WTC11 (cell line): ENCODE data around the gene RBBP6. TPM values are rescaled to one million over a fixed set of nuclear protein-coding genes. Genes with fewer than 3 reads are reported as not detected.
A peak's percentile ranks its signal among the peaks of the same experiment; 100 is the strongest.

Experiments used
- ATAC-seq: fragments of 200-7000 bp; cut with Tn5 transposase; 2 replicates; pipeline ENCODE4 v1.10.0; 2021; ENCODE audit warnings: mild to moderate bottlenecking, moderate library complexity
- CTCF ChIA-PET: fragments of 300-600 bp; sonication (Branson Sonifier 250); formaldehyde crosslinking; loops from one replicate; lab custom pipeline; 2021; ENCODE audit warnings: antibody characterized with exemption; lab: Charles Lee
- POLR2A ChIA-PET: fragments of 350-600 bp; sonication (Branson Sonifier 250); formaldehyde crosslinking; loops from one replicate; lab custom pipeline; 2021; ENCODE audit warnings: antibody characterized with exemption; lab: Charles Lee
- DNase-seq: peaks from one replicate; pipeline ENCODE4 v3.0.0; 2021; ENCODE audit warnings: low spot score
- H3K27ac Mint-ChIP-seq: 2 replicates; pipeline ENCODE4 v1.8.0; 2021; ENCODE audit warnings: mixed read lengths
- H3K27me3 Mint-ChIP-seq: 2 replicates; pipeline ENCODE4 v1.8.0; 2021; ENCODE audit warnings: low read depth, mild to moderate bottlenecking, moderate library complexity, mixed read lengths
- H3K36me3 Mint-ChIP-seq: 2 replicates; pipeline ENCODE4 v1.8.0; 2021; ENCODE audit warnings: mixed read lengths
- H3K4me1 Mint-ChIP-seq: 2 replicates; pipeline ENCODE4 v1.8.0; 2022; ENCODE audit warnings: mixed read lengths
- H3K4me3 Mint-ChIP-seq: 2 replicates; pipeline ENCODE4 v1.8.0; 2021; ENCODE audit warnings: mild to moderate bottlenecking, moderate library complexity, mixed read lengths
- H3K9me3 Mint-ChIP-seq: 2 replicates; pipeline ENCODE4 v1.8.0; 2021; ENCODE audit warnings: mixed read lengths
- ATF1 ChIP-seq: sonication (generic); formaldehyde crosslinking; IDR thresholded peaks from 2 replicates; pipeline ENCODE4 v1.8.1; 2023; ENCODE audit warnings: mild to moderate bottlenecking, moderate library complexity, missing genetic modification reagents
- CBFB ChIP-seq: sonication (generic); formaldehyde crosslinking; IDR thresholded peaks from 2 replicates; pipeline ENCODE4 v1.8.1; 2022; ENCODE audit warnings: mild to moderate bottlenecking, low read depth, missing genetic modification reagents
- EMX1 ChIP-seq: fragments of 250-450 bp; sonication (Bioruptor Pico); IDR thresholded peaks from 2 replicates; pipeline ENCODE4 v1.8.0; 2021; ENCODE audit warnings: mild to moderate bottlenecking
- ESRRA ChIP-seq: sonication (generic); formaldehyde crosslinking; IDR thresholded peaks from 2 replicates; pipeline ENCODE4 v1.8.1; 2022; ENCODE audit warnings: mild to moderate bottlenecking, missing genetic modification reagents, borderline replicate concordance
- ETV6 ChIP-seq: sonication (generic); formaldehyde crosslinking; IDR thresholded peaks from 2 replicates; pipeline ENCODE4 v1.8.1; 2022; ENCODE audit warnings: mild to moderate bottlenecking, missing genetic modification reagents
- GTF2I ChIP-seq: fragments of 250-450 bp; sonication (Bioruptor Pico); conservative IDR thresholded peaks from 2 replicates; pipeline ENCODE4 v1.4.0; 2021; ENCODE audit warnings: mild to moderate bottlenecking
- HMGA2 ChIP-seq: fragments of 250-450 bp; sonication (Bioruptor Pico); IDR thresholded peaks from 2 replicates; pipeline ENCODE4 v1.4.0; 2021; ENCODE audit warnings: mild to moderate bottlenecking, moderate library complexity
- JUN ChIP-seq: sonication (generic); formaldehyde crosslinking; IDR thresholded peaks from 2 replicates; pipeline ENCODE4 v1.8.0; 2023; ENCODE audit warnings: mild to moderate bottlenecking, missing genetic modification reagents
- MXD4 ChIP-seq: fragments of 250-450 bp; sonication (Bioruptor Pico); IDR thresholded peaks from 2 replicates; pipeline ENCODE4 v1.8.0; 2021; ENCODE audit warnings: mild to moderate bottlenecking, moderate library complexity, borderline replicate concordance
- NFE2L1 ChIP-seq: sonication (generic); formaldehyde crosslinking; IDR thresholded peaks from 2 replicates; pipeline ENCODE4 v1.8.1; 2023; ENCODE audit warnings: missing genetic modification reagents
- NR1H2 ChIP-seq: sonication (generic); formaldehyde crosslinking; IDR thresholded peaks from 2 replicates; pipeline ENCODE4 v1.9.0; 2021; ENCODE audit warnings: mild to moderate bottlenecking, moderate library complexity, missing genetic modification reagents
- NR3C1 ChIP-seq: sonication (generic); formaldehyde crosslinking; conservative IDR thresholded peaks from 2 replicates; pipeline ENCODE4 v1.8.1; 2023; ENCODE audit warnings: low read depth, mild to moderate bottlenecking, missing genetic modification reagents
- OVOL2 ChIP-seq: fragments of 250-450 bp; sonication (Bioruptor Pico); IDR thresholded peaks from 2 replicates; pipeline ENCODE4 v1.9.0; 2021; ENCODE audit warnings: mild to moderate bottlenecking, borderline replicate concordance
- SMAD4 ChIP-seq: sonication (generic); formaldehyde crosslinking; IDR thresholded peaks from 2 replicates; pipeline ENCODE4 v1.8.0; 2022; ENCODE audit warnings: mild to moderate bottlenecking, missing genetic modification reagents
- TEAD1 ChIP-seq: sonication (generic); formaldehyde crosslinking; IDR thresholded peaks from 2 replicates; pipeline ENCODE4 v1.8.0; 2022; ENCODE audit warnings: mild to moderate bottlenecking, missing genetic modification reagents
- ZNF232 ChIP-seq: sonication (generic); formaldehyde crosslinking; IDR thresholded peaks from 2 replicates; pipeline ENCODE4 v1.8.0; 2022; ENCODE audit warnings: mild to moderate bottlenecking, missing genetic modification reagents
- ZNF396 ChIP-seq: fragments of 250-450 bp; sonication (Bioruptor Pico); IDR thresholded peaks from 2 replicates; pipeline ENCODE4 v1.8.0; 2021; ENCODE audit warnings: mild to moderate bottlenecking, moderate library complexity, borderline replicate concordance
- ZNF671 ChIP-seq: fragments of 250-450 bp; sonication (Bioruptor Pico); IDR thresholded peaks from 2 replicates; pipeline ENCODE4 v1.8.0; 2021; ENCODE audit warnings: mild to moderate bottlenecking
- total RNA-seq: library from RNA; stranded (reverse); gene quantifications from 3 replicates; pipeline ENCODE4 v1.2.3, GENCODE V29; 2021
- TF ChIP-seq, protein P1 (sequence below): sonication (generic); formaldehyde crosslinking; IDR thresholded peaks from 2 replicates; pipeline ENCODE4 v1.8.1; 2022; ENCODE audit warnings: mild to moderate bottlenecking, missing genetic modification reagents, moderate library complexity, borderline replicate concordance
- TF ChIP-seq, protein P2 (sequence below): fragments of 250-450 bp; sonication (Bioruptor Pico); IDR thresholded peaks from 2 replicates; pipeline ENCODE4 v1.9.0; 2021; ENCODE audit warnings: mild to moderate bottlenecking
- TF ChIP-seq, protein P3 (sequence below): sonication (generic); formaldehyde crosslinking; IDR thresholded peaks from 2 replicates; pipeline ENCODE4 v1.8.0; 2023; ENCODE audit warnings: mild to moderate bottlenecking, missing genetic modification reagents
- TF ChIP-seq, protein P4 (sequence below): sonication (generic); formaldehyde crosslinking; IDR thresholded peaks from 2 replicates; pipeline ENCODE4 v1.8.1; 2022; ENCODE audit warnings: missing genetic modification reagents, borderline replicate concordance
- TF ChIP-seq, protein P5 (sequence below): sonication (generic); formaldehyde crosslinking; IDR thresholded peaks from 2 replicates; pipeline ENCODE4 v1.8.0; 2023; ENCODE audit warnings: missing genetic modification reagents

RBBP6 gene
- total RNA-seq, 1 experiment from 2014 or later: 62.4 TPM

DNA sequence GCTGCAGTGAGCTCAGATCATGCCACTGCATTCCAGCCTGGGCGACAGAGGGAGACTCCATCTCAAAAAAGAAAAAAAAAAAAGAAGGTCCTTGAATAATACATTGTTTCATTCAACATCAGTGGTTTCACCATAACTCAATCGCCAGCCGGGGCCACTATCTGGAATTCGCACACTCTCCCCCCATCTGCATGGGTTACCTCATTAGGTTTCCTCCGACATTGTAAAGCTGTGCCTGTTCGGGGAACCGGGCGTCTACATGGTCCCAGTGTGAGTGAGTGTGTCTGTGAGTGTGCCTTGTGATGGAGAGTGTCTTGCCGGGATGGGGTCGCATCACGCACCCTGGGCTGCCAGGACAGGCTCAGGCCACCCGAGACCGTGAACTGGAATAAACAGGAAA is 16.6 kb upstream of the RBBP6 start:
- no peaks in the 10 kb centered on the region for H3K4me1 Mint-ChIP-seq
- ATAC-seq: no peak
- H3K27ac Mint-ChIP-seq: no peak overlapping the region
- no peak overlapping the region for H3K4me3 Mint-ChIP-seq
- no peaks in the 10 kb centered on the region for H3K36me3 Mint-ChIP-seq
- TF ChIP-seq ZNF232 (no peak), HMGA2 (no peak), NFE2L1 (CRISPR knock-in tag) (no peak), NR1H2 (CRISPR knock-in tag) (no peak), ETV6 (CRISPR knock-in tag) (no peak), MXD4 (CRISPR knock-in tag) (no peak)
- ChIA-PET POLR2A (no interaction called here), CTCF (interaction anchor here (1.6 to 1.8 kb wide), 2 partner anchors 18 to 477 kb away, joined by 5 read pairs; no protein-coding TSS in a partner anchor)
- DNase-seq: no peak
- no peaks in the 10 kb centered on the region; the same call in 1 of the 2 replicates for H3K27me3 Mint-ChIP-seq
- no peaks in the 10 kb centered on the region for H3K9me3 Mint-ChIP-seq

DNA sequence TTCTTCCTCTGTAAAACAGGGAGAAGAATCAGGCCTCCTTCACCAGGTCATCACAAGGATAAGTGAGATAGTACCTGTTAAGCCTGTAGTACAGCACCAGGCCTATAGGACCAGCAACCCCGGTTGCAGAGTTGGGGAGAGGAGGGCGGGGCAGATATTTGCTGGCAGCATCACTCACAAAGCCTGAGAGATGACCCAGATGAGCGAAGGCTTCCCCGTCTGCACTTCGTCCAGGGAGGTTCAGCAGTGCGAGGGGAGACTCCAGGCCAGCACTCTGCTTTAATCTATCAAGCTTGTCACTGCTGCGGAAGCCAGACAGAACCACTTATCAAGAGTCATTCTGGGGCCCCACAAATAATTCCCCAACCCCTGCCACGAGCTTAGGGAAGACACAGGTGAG is 15.8 kb upstream of the RBBP6 start:
- DNase-seq: no peak
- POLR2A ChIA-PET: no interaction called here
- Mint-ChIP-seq H3K27me3 (no peaks in the 10 kb centered on the region; the same call in 1 of the 2 replicates), H3K9me3 (no peaks in the 10 kb centered on the region), H3K4me3 (no peak overlapping the region), H3K36me3 (no peaks in the 10 kb centered on the region), H3K4me1 (no peaks in the 10 kb centered on the region), H3K27ac (no peak overlapping the region)
- no peak for TF ChIP-seq TEAD1 (CRISPR knock-in tag)
- TF ChIP-seq CBFB: no peak
- TF ChIP-seq, protein P1, sequence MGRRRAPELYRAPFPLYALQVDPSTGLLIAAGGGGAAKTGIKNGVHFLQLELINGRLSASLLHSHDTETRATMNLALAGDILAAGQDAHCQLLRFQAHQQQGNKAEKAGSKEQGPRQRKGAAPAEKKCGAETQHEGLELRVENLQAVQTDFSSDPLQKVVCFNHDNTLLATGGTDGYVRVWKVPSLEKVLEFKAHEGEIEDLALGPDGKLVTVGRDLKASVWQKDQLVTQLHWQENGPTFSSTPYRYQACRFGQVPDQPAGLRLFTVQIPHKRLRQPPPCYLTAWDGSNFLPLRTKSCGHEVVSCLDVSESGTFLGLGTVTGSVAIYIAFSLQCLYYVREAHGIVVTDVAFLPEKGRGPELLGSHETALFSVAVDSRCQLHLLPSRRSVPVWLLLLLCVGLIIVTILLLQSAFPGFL: no peak
- TF ChIP-seq GTF2I (CRISPR knock-in tag): no peak
- no peak for TF ChIP-seq ZNF396 (CRISPR knock-in tag)
- no peak for TF ChIP-seq ESRRA (CRISPR knock-in tag)
- TF ChIP-seq, protein P2, sequence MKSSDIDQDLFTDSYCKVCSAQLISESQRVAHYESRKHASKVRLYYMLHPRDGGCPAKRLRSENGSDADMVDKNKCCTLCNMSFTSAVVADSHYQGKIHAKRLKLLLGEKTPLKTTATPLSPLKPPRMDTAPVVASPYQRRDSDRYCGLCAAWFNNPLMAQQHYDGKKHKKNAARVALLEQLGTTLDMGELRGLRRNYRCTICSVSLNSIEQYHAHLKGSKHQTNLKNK (CRISPR knock-in tag): no peak
- no peak for TF ChIP-seq NR3C1 (CRISPR knock-in tag)
- TF ChIP-seq EMX1: no peak
- TF ChIP-seq ATF1 (CRISPR knock-in tag): no peak
- CTCF ChIA-PET: interaction anchor here (1.6 to 2.1 kb wide), 2 partner anchors 19 to 478 kb away, joined by 5 to 6 read pairs; no protein-coding TSS in a partner anchor
- peak; percentile 90 for ATAC-seq

DNA sequence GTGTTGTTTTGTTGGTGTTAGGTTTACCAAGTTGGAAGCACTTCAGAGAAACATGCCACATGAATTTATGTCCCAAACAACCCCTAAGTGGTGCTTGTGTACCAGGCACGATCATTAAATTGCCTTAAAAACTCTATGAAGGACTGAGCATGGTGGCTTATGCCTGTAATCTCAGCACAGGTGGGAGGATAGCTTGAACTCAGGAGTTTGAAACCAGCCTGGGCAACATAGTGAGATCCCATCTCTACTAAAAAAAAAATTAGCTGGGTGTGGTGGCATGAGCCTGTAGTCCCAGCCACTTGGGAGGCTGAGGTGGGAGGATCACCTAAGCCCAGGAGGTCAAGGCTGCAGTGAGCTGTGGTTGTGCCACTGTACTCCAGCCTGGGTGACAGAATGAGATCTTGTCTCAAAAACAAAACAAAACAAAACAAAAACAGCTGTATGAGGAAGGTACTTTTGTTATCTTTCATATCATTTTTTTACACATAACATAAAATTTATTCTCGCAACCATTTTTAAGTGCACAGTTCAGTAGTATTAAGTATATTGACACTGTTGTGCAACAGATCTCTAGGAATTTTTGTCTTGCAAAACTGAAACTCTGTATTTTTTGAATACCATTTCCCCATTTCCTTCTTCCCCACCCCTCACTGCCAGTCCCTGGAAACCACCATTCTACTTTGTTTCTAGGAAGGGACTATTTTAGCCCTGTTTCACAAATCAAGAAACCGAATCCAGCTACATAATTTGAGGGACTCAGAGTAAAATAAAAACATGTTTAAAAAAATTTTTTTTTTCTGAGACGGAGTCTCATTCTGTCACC is 14.3 kb upstream of the RBBP6 start:
- ChIA-PET CTCF (interaction anchor here (0.6 to 2.1 kb wide), 3 partner anchors 8 to 480 kb away, joined by 3 to 6 read pairs (median 3); no protein-coding TSS in a partner anchor), POLR2A (interaction anchor here (0.6 kb wide), 1 partner anchor 130 kb away, joined by 4 read pairs; no protein-coding TSS in a partner anchor)
- Mint-ChIP-seq H3K4me3 (no peak overlapping the region), H3K36me3 (no peaks in the 10 kb centered on the region), H3K27me3 (no peaks in the 10 kb centered on the region; the same call in 1 of the 2 replicates), H3K9me3 (no peaks in the 10 kb centered on the region), H3K27ac (no peak overlapping the region), H3K4me1 (no peaks in the 10 kb centered on the region)
- DNase-seq: no peak
- no peak for ATAC-seq
- TF ChIP-seq SMAD4 (CRISPR knock-in tag) (no peak), ATF1 (CRISPR knock-in tag) (no peak), JUN (CRISPR knock-in tag) (no peak), ZNF671 (CRISPR knock-in tag) (no peak), OVOL2 (CRISPR knock-in tag) (no peak)
- TF ChIP-seq, protein P3, sequence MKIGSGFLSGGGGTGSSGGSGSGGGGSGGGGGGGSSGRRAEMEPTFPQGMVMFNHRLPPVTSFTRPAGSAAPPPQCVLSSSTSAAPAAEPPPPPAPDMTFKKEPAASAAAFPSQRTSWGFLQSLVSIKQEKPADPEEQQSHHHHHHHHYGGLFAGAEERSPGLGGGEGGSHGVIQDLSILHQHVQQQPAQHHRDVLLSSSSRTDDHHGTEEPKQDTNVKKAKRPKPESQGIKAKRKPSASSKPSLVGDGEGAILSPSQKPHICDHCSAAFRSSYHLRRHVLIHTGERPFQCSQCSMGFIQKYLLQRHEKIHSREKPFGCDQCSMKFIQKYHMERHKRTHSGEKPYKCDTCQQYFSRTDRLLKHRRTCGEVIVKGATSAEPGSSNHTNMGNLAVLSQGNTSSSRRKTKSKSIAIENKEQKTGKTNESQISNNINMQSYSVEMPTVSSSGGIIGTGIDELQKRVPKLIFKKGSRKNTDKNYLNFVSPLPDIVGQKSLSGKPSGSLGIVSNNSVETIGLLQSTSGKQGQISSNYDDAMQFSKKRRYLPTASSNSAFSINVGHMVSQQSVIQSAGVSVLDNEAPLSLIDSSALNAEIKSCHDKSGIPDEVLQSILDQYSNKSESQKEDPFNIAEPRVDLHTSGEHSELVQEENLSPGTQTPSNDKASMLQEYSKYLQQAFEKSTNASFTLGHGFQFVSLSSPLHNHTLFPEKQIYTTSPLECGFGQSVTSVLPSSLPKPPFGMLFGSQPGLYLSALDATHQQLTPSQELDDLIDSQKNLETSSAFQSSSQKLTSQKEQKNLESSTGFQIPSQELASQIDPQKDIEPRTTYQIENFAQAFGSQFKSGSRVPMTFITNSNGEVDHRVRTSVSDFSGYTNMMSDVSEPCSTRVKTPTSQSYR (CRISPR knock-in tag): no peak
- TF ChIP-seq, protein P4, sequence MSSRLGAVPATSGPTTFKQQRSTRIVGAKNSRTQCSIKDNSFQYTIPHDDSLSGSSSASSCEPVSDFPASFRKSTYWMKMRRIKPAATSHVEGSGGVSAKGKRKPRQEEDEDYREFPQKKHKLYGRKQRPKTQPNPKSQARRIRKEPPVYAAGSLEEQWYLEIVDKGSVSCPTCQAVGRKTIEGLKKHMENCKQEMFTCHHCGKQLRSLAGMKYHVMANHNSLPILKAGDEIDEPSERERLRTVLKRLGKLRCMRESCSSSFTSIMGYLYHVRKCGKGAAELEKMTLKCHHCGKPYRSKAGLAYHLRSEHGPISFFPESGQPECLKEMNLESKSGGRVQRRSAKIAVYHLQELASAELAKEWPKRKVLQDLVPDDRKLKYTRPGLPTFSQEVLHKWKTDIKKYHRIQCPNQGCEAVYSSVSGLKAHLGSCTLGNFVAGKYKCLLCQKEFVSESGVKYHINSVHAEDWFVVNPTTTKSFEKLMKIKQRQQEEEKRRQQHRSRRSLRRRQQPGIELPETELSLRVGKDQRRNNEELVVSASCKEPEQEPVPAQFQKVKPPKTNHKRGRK: no peak
- TF ChIP-seq, protein P5, sequence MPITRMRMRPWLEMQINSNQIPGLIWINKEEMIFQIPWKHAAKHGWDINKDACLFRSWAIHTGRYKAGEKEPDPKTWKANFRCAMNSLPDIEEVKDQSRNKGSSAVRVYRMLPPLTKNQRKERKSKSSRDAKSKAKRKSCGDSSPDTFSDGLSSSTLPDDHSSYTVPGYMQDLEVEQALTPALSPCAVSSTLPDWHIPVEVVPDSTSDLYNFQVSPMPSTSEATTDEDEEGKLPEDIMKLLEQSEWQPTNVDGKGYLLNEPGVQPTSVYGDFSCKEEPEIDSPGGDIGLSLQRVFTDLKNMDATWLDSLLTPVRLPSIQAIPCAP (CRISPR knock-in tag): no peak
